KG1 (cell line): Measurements from ENCODE around the gene GK.
"Not testable (repeated sequence)": the region's sequence is repeated elsewhere in the genome, so short reads cannot be mapped to it uniquely, and the experiment has no call there.

ENCODE experiments used
- DNase-seq: peaks from one replicate; lab custom pipeline; 2025; lab: John Stamatoyannopoulos, UW

Gene GK

GRCh38 chrX:30654386-30654785 is 1.2 kb downstream of the GK start:
- DNase-seq: not testable (repeated sequence)

- no peak for DNase-seq
Measured at GRCh38 chrX:30654989-30655607, 1.9 kb downstream of the GK start.

GRCh38 chrX:30655991-30656390 is 2.8 kb downstream of the GK start:
- no peak for DNase-seq

GRCh38 chrX:30657196-30658161 is 4.3 kb downstream of the GK start:
- no peak for DNase-seq

- DNase-seq: no peak
Measured at GRCh38 chrX:30659421-30659820, 6.2 kb downstream of the GK start.

GRCh38 chrX:30661228-30661627 is 8.0 kb downstream of the GK start:
- no peak for DNase-seq

GRCh38 chrX:30663322-30663721 is 10.1 kb downstream of the GK start:
- DNase-seq: no peak

- DNase-seq: no peak
Measured at GRCh38 chrX:30665471-30665870, 12.2 kb downstream of the GK start.

GRCh38 chrX:30666094-30666493 is 12.9 kb downstream of the GK start:
- DNase-seq: no peak

- no peak for DNase-seq
Measured at GRCh38 chrX:30668581-30668980, 15.4 kb downstream of the GK start.

GRCh38 chrX:30671189-30671588 is 18.0 kb downstream of the GK start:
- DNase-seq: not testable (repeated sequence)

- no peak for DNase-seq
Measured at GRCh38 chrX:30673127-30673796, 20.0 kb downstream of the GK start.

- DNase-seq: no peak
Measured at GRCh38 chrX:30673884-30674598, 20.8 kb downstream of the GK start.

GRCh38 chrX:30674799-30675198 is 21.6 kb downstream of the GK start:
- no peak for DNase-seq

GRCh38 chrX:30679369-30679768 is 26.1 kb downstream of the GK start:
- no peak for DNase-seq

GRCh38 chrX:30680618-30681017 is 27.4 kb downstream of the GK start:
- DNase-seq: no peak

GRCh38 chrX:30688641-30689040 is 35.4 kb downstream of the GK start:
- no peak for DNase-seq

GRCh38 chrX:30689116-30689515 is 35.9 kb downstream of the GK start:
- DNase-seq: no peak

GRCh38 chrX:30690330-30690729 is 37.1 kb downstream of the GK start:
- no peak for DNase-seq

- DNase-seq: no peak
Measured at GRCh38 chrX:30693999-30694650, 40.9 kb downstream of the GK start.

GRCh38 chrX:30702736-30703135 is 49.5 kb downstream of the GK start:
- DNase-seq: no peak
